ENCODE results near the gene FUT8.
"Not testable (repeated sequence)": the region's sequence is repeated elsewhere in the genome, so short reads cannot be mapped to it uniquely, and the experiment has no call there.

FUT8 gene

GRCh38 chr14:65419593-65420252 lies 7.2 kb downstream of the FUT8 start:
- DNase-seq, result no peak

GRCh38 chr14:65421201-65421981 lies 8.9 kb downstream of the FUT8 start:
- DNase-seq, result no peak

- DNase-seq, result no peak
Observed at GRCh38 chr14:65422088-65422834, 9.7 kb downstream of the FUT8 start.

- no peak for DNase-seq
Observed at GRCh38 chr14:65423982-65424381, 11.5 kb downstream of the FUT8 start.

GRCh38 chr14:65424531-65424930 lies 12.0 kb downstream of the FUT8 start:
- no peak for DNase-seq

GRCh38 chr14:65425885-65426284 lies 13.4 kb downstream of the FUT8 start:
- no peak for DNase-seq

- DNase-seq, result not testable (repeated sequence)
Observed at GRCh38 chr14:65426902-65427301, 14.4 kb downstream of the FUT8 start.

GRCh38 chr14:65428691-65429090 lies 16.2 kb downstream of the FUT8 start:
- no peak for DNase-seq

- no peak for DNase-seq
Observed at GRCh38 chr14:65429757-65430156, 17.2 kb downstream of the FUT8 start.

- no peak for DNase-seq
Observed at GRCh38 chr14:65431245-65431644, 18.7 kb downstream of the FUT8 start.

GRCh38 chr14:65431951-65432350 lies 19.4 kb downstream of the FUT8 start:
- DNase-seq, result no peak

GRCh38 chr14:65432361-65432948 lies 19.9 kb downstream of the FUT8 start:
- DNase-seq, result no peak

GRCh38 chr14:65433157-65433556 lies 20.6 kb downstream of the FUT8 start:
- no peak for DNase-seq

GRCh38 chr14:65433646-65434045 lies 21.1 kb downstream of the FUT8 start:
- no peak for DNase-seq

- no peak for DNase-seq
Observed at GRCh38 chr14:65434216-65434850, 21.8 kb downstream of the FUT8 start.

GRCh38 chr14:65438266-65438933 lies 25.9 kb downstream of the FUT8 start:
- DNase-seq, result no peak

- no peak for DNase-seq
Observed at GRCh38 chr14:65439117-65439516, 26.6 kb downstream of the FUT8 start.

GRCh38 chr14:65440230-65440629 lies 27.7 kb downstream of the FUT8 start:
- no peak for DNase-seq

GRCh38 chr14:65444230-65444629 lies 31.7 kb downstream of the FUT8 start:
- no peak for DNase-seq

GRCh38 chr14:65446159-65446558 lies 33.6 kb downstream of the FUT8 start:
- no peak for DNase-seq

- DNase-seq, result no peak
Observed at GRCh38 chr14:65449647-65450046, 37.1 kb downstream of the FUT8 start.

GRCh38 chr14:65453807-65454480 lies 41.4 kb downstream of the FUT8 start:
- DNase-seq, result no peak

Measured in activated gamma-delta T cell treated with Interleukin-2 at 50 U/mL for 16 hours (primary cell).